ENCODE measurements around the gene SDK1.

- TF ChIP-seq POLR2AphosphoS5 (IDR thresholded peaks at IDR 0.05; ENCODE audit: low read depth) (no peak), ZNF331 (CRISPR knock-in tag; IDR thresholded peaks at IDR 0.05; ENCODE audit: low read depth) (no peak), CTCF (conservative IDR thresholded peaks at IDR 0.05; ENCODE audit: low read depth in 2 of 2) (no peak), ETS1 (IDR thresholded peaks at IDR 0.05) (no peak)
Measured at GRCh38 chr7:3861386-3861785, 560.3 kb downstream of the SDK1 start.

Measured in GM23338 (cell line).